LNCaP clone FGC (cell line): ENCODE data around the gene AHDC1.

ENCODE experiments used
- DNase-seq: peaks from one replicate; pipeline ENCODE4 v3.0.0-alpha.2; 2011; ENCODE audit warnings: low read depth
- H3K4me3 ChIP-seq: 2 replicates; pipeline ENCODE4 v1.5.1; 2011; ENCODE audit warnings: mild to moderate bottlenecking, low read depth, low read length, control low read depth
- CTCF ChIP-seq: IDR thresholded peaks from 2 replicates; pipeline ENCODE4 v1.5.1; 2012; ENCODE audit warnings: mild to moderate bottlenecking; ENCODE audit not compliant: control insufficient read depth, insufficient read depth; ENCODE audit errors: extremely low read depth

The AHDC1 gene

GRCh38 chr1:27581823-27582243 lies 22.1 kb downstream of the AHDC1 start:
- DNase-seq: no peak
- H3K4me3 ChIP-seq: no peak overlapping the region
- TF ChIP-seq CTCF: no peak

- DNase-seq: no peak
- no peak for TF ChIP-seq CTCF
- H3K4me3 ChIP-seq: no peak overlapping the region
These were observed 26.3 kb downstream of the AHDC1 start for GRCh38 chr1:27577504-27578188.

- no peak for DNase-seq
- no peak overlapping the region for H3K4me3 ChIP-seq
- no peak for TF ChIP-seq CTCF
These were observed 27.1 kb downstream of the AHDC1 start for GRCh38 chr1:27576806-27577227.

GRCh38 chr1:27575840-27576331 lies 28.1 kb downstream of the AHDC1 start:
- no peak for DNase-seq
- TF ChIP-seq CTCF: peak; percentile 25; the same call in 1 of the 2 replicates
- H3K4me3 ChIP-seq: peak overlapping the region; percentile 15; the same call in 1 of the 2 replicates

- peak overlapping the region; percentile 13; the same call in 1 of the 2 replicates for H3K4me3 ChIP-seq
- no peak for DNase-seq
- TF ChIP-seq CTCF: 0 out of 2 replicates have a peak, but pooled peaks have one; percentile 4
These were observed 28.8 kb downstream of the AHDC1 start for GRCh38 chr1:27574871-27575831.

- no peak overlapping the region for H3K4me3 ChIP-seq
- no peak for DNase-seq
These were observed 29.8 kb downstream of the AHDC1 start for GRCh38 chr1:27574001-27574781.

More at GRCh38 chr1:27574001-27574781, 29.8 kb downstream of the AHDC1 start:
- no peak for TF ChIP-seq CTCF
